Activated naive CD8-positive, alpha-beta T cell (primary cell): ENCODE measurements around the gene ZNF785.

ENCODE experiments used
- H3K27ac Mint-ChIP-seq: one replicate; pipeline ENCODE4 v1.8.0; 2021; ENCODE audit warnings: mixed read lengths
- H3K27me3 Mint-ChIP-seq: one replicate; pipeline ENCODE4 v1.8.0; 2021; ENCODE audit warnings: mixed read lengths
- H3K36me3 Mint-ChIP-seq: one replicate; pipeline ENCODE4 v1.8.0; 2021; ENCODE audit warnings: mixed read lengths
- H3K4me1 Mint-ChIP-seq: one replicate; pipeline ENCODE4 v1.8.0; 2021; ENCODE audit warnings: low read depth, mixed read lengths
- H3K4me3 Mint-ChIP-seq: one replicate; pipeline ENCODE4 v1.8.0; 2021; ENCODE audit warnings: mild to moderate bottlenecking, mixed read lengths
- H3K9me3 Mint-ChIP-seq: one replicate; pipeline ENCODE4 v1.8.0; 2021; ENCODE audit warnings: low read depth, mixed read lengths

ZNF785 gene

DNA sequence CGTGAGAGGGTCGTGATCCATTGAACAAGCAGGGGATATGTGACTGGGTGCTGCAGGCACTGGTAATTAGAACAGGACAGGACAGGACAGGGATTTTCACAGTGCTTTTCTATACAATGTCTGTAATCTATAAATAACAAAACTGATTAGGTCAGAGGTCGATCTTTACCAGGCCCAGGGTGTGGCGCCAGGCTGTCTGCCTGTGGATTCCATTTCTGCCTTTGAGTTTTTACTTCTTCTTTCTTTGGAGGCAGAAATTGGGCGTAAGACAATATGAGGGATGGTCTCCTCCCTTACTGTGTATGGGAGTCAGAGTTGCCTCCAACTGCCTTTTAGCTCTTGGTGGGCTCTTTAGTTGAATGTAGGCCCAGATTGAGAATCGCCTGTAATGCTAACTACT is 25.8 kb downstream of the ZNF785 start:
- H3K36me3 Mint-ChIP-seq = no peaks in the 10 kb centered on the region
- H3K4me1 Mint-ChIP-seq = peaks cover 18% of the 10 kb centered on the region
- no peak overlapping the region for H3K27ac Mint-ChIP-seq
- no peak overlapping the region for H3K4me3 Mint-ChIP-seq
- H3K9me3 Mint-ChIP-seq = no peaks in the 10 kb centered on the region
- no peaks in the 10 kb centered on the region for H3K27me3 Mint-ChIP-seq

DNA sequence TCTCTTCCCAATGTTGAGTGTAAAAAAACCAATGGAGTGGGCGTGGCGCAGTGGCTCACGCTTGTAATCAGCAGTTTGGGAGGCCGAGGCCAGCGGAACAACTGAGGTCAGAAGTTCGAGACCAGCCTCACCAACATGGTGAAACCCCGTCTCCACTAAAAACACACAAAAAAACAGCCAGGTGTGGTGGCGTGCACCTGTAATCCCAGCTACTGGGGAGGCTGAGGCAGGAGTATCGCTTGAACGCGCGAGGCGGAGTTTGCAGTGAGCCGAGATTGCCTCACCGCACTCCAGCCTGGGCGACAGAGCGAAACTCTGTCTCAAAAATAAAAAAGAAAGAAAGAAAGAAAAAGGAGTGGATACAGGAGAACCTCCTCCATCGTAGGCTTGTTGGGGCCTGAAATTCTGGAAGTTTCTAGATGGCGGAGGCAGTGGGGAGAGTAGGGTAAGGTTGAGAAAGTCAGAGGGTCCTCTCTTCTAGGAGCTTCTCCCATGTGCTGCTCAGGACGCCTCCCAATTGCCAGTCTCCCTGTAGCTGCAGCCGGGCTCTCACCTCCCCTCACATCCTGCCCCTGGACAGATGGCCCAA is 26.6 kb downstream of the ZNF785 start:
- H3K4me1 Mint-ChIP-seq = peaks cover 24% of the 10 kb centered on the region
- H3K4me3 Mint-ChIP-seq = peak overlapping the region; percentile 89
- no peaks in the 10 kb centered on the region for H3K9me3 Mint-ChIP-seq
- peaks cover under 1% of the 10 kb centered on the region for H3K36me3 Mint-ChIP-seq
- peak overlapping the region; percentile 90 for H3K27ac Mint-ChIP-seq
- no peaks in the 10 kb centered on the region for H3K27me3 Mint-ChIP-seq

DNA sequence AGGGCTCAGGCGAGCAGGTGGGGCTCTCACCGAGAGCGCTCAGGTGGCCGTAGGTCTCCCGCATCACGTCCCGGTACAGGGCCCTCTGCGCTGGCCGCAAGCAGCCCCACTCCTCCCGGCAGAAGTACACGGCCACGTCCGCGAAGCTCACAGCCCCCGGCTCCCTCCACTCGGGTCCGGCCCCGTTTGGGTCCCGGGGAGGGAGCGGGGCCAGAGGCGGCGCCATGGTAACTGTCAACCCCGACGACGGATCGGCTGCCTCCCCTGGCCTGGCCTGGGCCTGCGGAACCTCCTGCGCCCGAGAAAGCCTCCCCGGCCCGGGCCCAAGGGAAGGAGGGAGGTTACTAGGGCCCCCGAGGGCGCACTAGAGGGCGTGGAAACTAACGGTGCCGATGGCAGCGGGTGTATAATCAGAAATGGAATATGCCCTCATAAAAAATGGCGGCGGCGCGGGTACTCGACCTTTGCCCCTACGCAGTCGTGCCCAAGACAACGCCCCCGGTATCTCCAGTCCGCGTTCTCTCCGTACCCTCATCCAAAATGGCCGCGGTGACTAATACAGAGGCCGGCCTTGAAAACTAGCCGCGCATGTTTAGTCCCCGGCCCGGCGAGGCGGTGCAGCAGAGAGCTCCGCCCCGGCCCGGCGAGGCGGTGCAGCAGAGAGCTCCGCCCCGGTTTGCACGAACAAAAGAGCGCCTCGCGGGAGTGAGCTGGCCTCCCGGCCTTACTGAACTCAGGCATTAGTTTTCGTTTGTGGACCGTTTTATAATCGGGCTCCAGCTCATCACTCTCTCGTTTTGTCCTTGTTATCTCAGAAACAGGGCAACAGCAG is 27.3 kb downstream of the ZNF785 start, which contains the start of gene ZNF764:
Gene ZNF764 (minus strand): TSS at position 418 of the 832 bp plus-strand sequence. CDS start 192 bp downstream, at position 226.
- Mint-ChIP-seq H3K4me1 (peaks cover 31% of the 10 kb centered on the region), H3K27me3 (no peaks in the 10 kb centered on the region), H3K36me3 (peaks cover 5% of the 10 kb centered on the region), H3K4me3 (peak within 1 kb of the TSS; percentile 89), H3K27ac (peak within 1 kb of the TSS; percentile 90), H3K9me3 (no peaks in the 10 kb centered on the region)

DNA sequence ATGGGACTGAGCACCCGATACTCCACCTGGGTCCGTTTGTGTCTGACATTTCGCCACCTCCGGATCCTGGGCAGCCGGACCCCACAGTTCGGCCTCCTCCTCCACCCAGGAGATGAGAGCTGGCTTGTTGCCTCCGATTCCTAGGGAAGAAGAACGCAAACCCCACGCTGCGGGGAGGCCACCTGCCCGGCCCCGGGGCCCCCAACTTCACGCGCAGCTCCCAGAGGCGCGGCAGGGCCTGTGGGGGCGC is 27.9 kb downstream of the ZNF785 start:
- H3K27me3 Mint-ChIP-seq = no peaks in the 10 kb centered on the region
- H3K9me3 Mint-ChIP-seq = no peaks in the 10 kb centered on the region
- peaks cover 35% of the 10 kb centered on the region for H3K4me1 Mint-ChIP-seq
- peak overlapping the region; percentile 86 for H3K27ac Mint-ChIP-seq
- H3K36me3 Mint-ChIP-seq = peaks cover 5% of the 10 kb centered on the region
- peak overlapping the region; percentile 89 for H3K4me3 Mint-ChIP-seq

DNA sequence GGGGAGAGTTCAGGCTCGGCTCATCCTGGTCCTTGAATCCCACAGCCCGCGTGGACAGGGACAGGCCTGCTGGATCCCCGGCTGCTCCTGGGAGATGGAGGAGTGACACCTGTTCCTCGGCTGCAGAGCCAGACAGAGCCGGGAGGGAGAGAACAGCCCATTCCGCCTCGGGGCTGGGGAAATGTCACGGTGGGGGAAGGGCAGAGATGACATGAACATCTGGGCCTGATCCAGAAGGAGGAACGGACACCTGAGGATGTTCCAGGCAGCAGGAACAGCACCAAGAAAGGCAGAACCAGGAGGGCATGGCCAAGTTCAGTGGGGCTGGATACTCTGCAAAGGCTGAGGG is 29.4 kb downstream of the ZNF785 start:
- Mint-ChIP-seq H3K9me3 (no peaks in the 10 kb centered on the region), H3K27ac (peak overlapping the region; percentile 70), H3K4me3 (peak overlapping the region; percentile 64), H3K27me3 (no peaks in the 10 kb centered on the region), H3K4me1 (peaks cover 44% of the 10 kb centered on the region), H3K36me3 (peaks cover 5% of the 10 kb centered on the region)

DNA sequence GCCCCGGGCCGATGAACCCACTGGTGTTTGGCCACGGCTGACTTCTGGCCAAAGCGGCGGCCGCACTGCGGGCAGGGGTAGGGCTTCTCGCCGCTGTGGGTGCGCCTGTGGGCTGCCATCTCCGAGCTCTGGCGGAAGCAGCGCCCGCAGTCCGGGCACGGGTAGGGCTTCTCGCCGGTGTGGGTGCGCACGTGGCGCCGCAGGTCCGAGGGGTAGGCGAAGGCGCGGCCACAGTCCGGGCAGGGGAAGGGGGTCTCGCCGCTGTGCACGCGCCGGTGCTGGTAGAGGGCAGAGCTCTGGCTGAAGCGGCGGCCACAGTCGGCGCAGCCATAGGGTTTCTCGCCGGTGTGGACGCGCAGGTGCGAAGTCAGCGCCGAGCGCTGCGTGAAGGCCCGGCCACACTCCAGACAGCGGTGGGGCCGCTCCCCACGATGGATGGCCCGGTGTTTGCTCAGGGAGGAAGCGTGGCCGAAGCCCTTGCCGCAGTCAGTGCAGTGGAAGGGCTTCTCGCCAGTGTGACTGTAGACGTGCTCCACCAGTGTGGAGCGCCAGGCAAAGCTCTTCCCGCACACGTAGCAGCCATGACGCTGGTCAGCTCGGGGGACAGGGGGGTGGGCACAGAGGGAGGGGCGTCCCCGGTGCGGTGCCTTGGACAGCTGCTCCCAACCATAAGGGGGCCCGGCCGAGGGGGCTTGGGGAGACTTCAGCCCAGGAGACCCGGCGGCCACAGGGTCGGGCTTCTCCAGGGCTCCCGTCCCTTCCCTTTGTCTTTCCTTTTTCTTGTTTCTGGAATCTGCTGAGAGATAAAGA is 30.0 kb downstream of the ZNF785 start:
- Mint-ChIP-seq H3K27me3 (no peaks in the 10 kb centered on the region), H3K36me3 (peaks cover 5% of the 10 kb centered on the region), H3K9me3 (no peaks in the 10 kb centered on the region), H3K4me1 (peaks cover 43% of the 10 kb centered on the region), H3K27ac (no peak overlapping the region), H3K4me3 (peak overlapping the region; percentile 64)

DNA sequence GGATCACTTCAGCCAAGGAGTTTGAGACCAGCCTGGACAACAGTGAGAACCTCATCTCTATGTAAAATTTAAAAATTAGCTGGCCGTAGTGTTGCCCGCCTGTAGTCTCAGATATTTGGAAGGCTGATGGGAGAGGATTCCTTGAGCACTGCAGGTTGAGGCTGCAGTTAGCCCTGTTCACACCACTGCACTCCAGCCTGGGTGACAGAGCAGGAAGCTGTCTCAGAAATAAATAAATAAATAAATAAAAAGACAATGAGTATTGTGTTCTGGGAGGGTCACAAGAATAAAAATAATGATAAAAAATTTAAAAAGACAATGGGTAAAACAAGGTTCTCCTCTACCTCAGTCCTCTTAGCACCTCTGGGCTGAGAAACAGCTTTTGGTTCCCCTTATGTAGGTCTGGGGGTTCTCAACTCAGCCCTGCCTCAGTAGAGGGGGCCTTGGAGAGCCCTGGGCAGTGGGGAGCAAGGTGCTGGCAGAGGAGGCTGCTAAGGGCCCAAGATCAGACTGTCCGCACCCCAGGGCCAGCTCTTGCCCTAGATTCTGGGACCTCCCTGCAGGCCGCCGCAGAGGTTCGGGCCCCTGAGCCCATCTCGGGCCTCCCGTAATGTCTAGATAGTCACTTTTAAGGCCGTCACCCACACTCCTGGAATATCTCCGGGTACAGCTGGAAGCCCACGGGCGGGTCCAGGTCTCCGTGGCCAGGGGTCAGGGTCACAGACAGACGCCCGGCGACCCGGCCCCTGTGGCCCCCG is 30.8 kb downstream of the ZNF785 start:
- no peaks in the 10 kb centered on the region for H3K27me3 Mint-ChIP-seq
- H3K4me3 Mint-ChIP-seq = no peak overlapping the region
- H3K27ac Mint-ChIP-seq = peak overlapping the region; percentile 82
- peaks cover 5% of the 10 kb centered on the region for H3K36me3 Mint-ChIP-seq
- H3K4me1 Mint-ChIP-seq = peaks cover 45% of the 10 kb centered on the region
- H3K9me3 Mint-ChIP-seq = no peaks in the 10 kb centered on the region

DNA sequence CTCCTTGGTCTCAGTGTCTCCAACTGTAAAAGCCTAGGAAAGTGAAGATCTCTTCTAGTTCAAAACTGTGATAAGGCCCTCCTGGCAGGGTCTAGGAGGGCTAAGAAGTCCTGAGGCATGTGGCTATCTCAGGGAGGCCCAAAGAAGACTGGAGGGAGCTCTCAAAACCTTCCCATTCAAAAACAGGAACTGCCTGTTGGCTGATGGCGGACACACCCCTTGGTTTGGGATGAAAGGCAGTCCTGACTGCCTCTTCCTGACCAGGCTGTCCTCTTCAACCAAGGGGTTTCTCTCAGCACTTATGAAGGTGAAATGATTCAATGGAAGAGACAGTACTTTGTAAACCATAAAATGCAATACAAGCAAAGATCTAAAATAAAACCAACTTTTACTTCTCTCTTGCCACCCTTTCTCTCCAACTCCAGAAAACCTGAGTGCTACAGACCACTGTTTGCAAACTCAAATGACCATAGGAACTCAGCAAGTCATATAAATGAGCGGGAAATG is 32.1 kb downstream of the ZNF785 start:
- Mint-ChIP-seq H3K4me3 (peak overlapping the region; percentile 38), H3K4me1 (peaks cover 49% of the 10 kb centered on the region), H3K36me3 (peaks cover 5% of the 10 kb centered on the region), H3K27ac (peak overlapping the region; percentile 82), H3K9me3 (no peaks in the 10 kb centered on the region), H3K27me3 (no peaks in the 10 kb centered on the region)

DNA sequence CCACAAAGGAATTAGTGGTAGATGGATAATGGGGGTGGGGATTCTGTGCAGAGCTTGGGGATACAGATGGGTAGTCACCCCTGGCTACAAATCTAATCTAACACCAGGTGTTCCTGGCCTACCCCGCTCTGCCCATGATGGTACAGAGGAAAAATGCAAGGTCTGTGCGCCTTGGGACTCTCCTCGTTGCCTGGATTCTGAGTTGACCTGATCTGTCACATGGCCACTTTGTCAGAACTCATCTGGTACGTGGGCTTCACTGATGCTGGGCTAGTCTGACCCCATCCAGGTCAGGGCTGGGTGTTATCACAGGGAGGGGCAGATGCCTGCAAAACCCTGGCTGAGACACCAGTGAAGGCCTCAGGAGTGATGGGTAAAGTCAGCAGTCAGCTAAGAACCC is 32.5 kb downstream of the ZNF785 start:
- Mint-ChIP-seq H3K36me3 (peaks cover 5% of the 10 kb centered on the region), H3K27me3 (no peaks in the 10 kb centered on the region), H3K4me3 (peak overlapping the region; percentile 47), H3K27ac (peak overlapping the region; percentile 82), H3K9me3 (no peaks in the 10 kb centered on the region), H3K4me1 (peaks cover 51% of the 10 kb centered on the region)

DNA sequence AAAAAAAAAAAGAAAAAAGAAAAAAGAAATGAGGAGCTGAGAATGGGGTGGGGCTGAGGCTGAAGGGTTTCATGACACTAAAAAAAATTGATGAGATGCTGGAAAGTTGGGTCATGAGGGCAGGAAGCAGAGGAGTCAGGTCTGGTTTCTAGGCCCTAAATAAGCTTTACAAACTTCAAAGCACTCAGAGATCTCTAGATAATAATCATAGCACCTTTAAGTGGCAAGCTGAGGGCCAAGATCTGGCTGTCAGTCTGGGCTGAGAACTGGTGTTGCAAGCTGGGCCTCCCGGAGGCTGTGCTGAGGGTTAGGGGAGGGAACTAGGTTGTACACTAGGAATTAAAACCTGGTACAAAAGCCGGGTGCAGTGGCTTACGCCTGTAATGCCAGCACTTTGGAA is 33.7 kb downstream of the ZNF785 start:
- Mint-ChIP-seq H3K4me1 (peaks cover 52% of the 10 kb centered on the region), H3K27me3 (no peaks in the 10 kb centered on the region), H3K27ac (peak overlapping the region; percentile 82), H3K4me3 (peak overlapping the region; percentile 63), H3K9me3 (no peaks in the 10 kb centered on the region), H3K36me3 (peaks cover 5% of the 10 kb centered on the region)

DNA sequence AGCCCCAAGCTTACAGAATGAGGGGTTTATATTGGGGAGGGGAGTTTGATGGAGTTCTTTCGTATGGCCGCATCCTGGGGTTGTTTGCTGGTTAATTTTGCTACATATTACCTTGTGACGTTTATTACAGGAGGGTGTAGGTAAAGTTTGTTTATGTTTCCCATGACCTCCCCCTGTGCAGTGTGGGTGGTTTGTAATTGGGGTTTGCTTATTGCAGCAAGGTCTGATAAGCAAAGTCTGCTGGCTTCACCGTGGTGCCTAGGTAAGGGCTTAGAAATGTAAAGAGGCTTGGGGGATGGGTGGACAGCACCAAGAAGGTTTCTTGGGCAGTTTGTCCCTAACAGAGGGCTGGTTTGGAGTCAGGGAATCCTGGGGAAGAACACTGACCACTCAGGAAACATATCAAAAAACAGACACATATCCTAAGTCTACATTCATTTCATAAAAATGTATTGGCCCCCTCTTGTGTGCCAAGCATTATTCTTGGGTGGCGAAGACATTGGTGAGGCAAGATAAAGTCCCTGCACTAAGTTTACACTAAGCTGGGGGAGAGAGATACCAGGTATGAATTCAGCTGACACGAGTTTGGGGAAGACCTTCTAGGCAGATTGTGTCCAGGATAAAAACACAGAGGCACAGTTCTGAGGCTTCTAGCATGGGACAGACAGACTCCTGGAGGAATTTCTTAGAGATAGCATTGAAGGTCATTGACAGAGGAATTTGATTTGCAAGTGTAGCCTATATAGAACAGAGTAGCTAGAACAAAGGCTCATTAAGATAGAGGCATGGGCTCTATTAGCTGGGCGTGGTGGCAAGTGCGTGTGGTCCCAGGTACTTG is 36.9 kb downstream of the ZNF785 start:
- no peak overlapping the region for H3K4me3 Mint-ChIP-seq
- H3K27me3 Mint-ChIP-seq = no peaks in the 10 kb centered on the region
- H3K4me1 Mint-ChIP-seq = peaks cover 38% of the 10 kb centered on the region
- H3K27ac Mint-ChIP-seq = peak overlapping the region; percentile 70
- no peaks in the 10 kb centered on the region for H3K9me3 Mint-ChIP-seq
- peaks cover 3% of the 10 kb centered on the region for H3K36me3 Mint-ChIP-seq

DNA sequence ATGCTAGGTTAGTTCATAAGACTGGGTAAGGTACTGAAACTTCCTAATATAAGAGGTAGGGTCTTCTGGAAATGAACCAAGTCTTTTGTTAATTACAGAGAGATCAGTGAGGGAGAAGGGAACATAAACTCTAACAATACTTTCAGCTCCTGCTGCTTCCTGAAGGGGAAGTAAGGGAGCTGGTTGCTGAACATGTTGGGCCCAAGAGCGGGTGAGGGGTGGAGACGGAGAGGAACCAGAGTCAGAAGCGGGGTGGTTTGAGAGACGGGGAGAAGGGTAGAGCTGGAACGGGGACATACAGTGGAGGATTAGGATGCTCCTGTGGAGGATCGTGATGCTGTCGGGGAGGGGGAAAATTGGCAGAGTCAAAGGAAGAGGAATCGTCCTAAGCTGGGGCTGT is 39.4 kb downstream of the ZNF785 start:
- Mint-ChIP-seq H3K36me3 (no peaks in the 10 kb centered on the region), H3K27ac (no peak overlapping the region), H3K27me3 (no peaks in the 10 kb centered on the region), H3K4me1 (peaks cover 17% of the 10 kb centered on the region), H3K9me3 (no peaks in the 10 kb centered on the region), H3K4me3 (no peak overlapping the region)

DNA sequence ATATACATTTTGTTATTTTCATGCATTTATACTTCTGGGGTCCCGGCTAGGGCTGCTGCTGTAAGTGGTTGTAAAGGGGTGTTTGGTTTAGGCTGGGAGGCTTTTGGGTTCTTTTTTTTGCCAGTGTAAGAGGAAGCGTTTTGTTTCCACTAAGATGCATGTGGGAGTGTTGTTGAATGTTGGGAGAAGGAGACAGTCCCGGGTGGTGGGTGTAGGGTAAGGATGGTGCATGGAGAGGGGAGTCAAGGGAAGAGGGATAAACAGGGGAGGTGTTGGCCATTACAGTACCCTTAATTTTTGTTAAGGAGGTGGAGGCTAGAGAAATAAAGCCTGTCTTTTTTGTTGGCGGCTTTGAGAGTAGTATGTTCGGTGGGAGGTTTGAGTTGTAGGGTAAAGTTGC is 42.4 kb downstream of the ZNF785 start:
- no peaks in the 10 kb centered on the region for H3K36me3 Mint-ChIP-seq
- no peaks in the 10 kb centered on the region for H3K9me3 Mint-ChIP-seq
- H3K27ac Mint-ChIP-seq = no peak overlapping the region
- H3K4me3 Mint-ChIP-seq = no peak overlapping the region
- H3K4me1 Mint-ChIP-seq = peaks cover 6% of the 10 kb centered on the region
- no peaks in the 10 kb centered on the region for H3K27me3 Mint-ChIP-seq
